Panc1 (cell line): ENCODE measurements around the gene TRIM68. TPM values are rescaled to one million over a fixed set of nuclear protein-coding genes. Genes with fewer than 3 reads are reported as not detected.
A peak's percentile ranks its signal among the peaks of the same experiment; 100 is the strongest.

Source experiments
- ATAC-seq: fragments of 200-7000 bp; cut with Tn5 transposase; 2 replicates; pipeline ENCODE4 v1.9.1; 2020; ENCODE audit warnings: mild to moderate bottlenecking, moderate library complexity
- BruUV-seq: library from RNA; stranded (reverse); fragments of 400-500 nt; replicated peaks from 2 replicates; lab custom pipeline; 2021; lab: Mats Ljungman, UMichigan
- CTCF ChIA-PET: fragments of 300-600 bp; sonication (Branson Sonifier 250); formaldehyde crosslinking; loops from one replicate; lab custom pipeline; 2022; ENCODE audit warnings: antibody characterized with exemption; lab: Charles Lee
- POLR2A ChIA-PET: fragments of 300-600 bp; sonication (Branson Sonifier 250); formaldehyde crosslinking; loops from one replicate; lab custom pipeline; 2022; ENCODE audit warnings: antibody characterized with exemption; lab: Charles Lee
- DNase-seq: peaks from one replicate; pipeline ENCODE4 v3.0.0-alpha.2; 2010; ENCODE audit warnings: low read depth, low spot score
- H3K27ac ChIP-seq: 2 replicates; pipeline ENCODE4 v1.5.1; 2011; ENCODE audit warnings: mild to moderate bottlenecking, low read length, inconsistent platforms
- H3K27me3 ChIP-seq: fragments of 200-500 bp; sonication (Bioruptor generic); 2 replicates; pipeline ENCODE4 v1.6.0; 2014; ENCODE audit warnings: low read length, inconsistent platforms; ENCODE audit not compliant: control insufficient read depth, insufficient read depth
- H3K36me3 ChIP-seq: fragments of 200-500 bp; sonication (Bioruptor generic); 2 replicates; pipeline ENCODE4 v1.5.1; 2014; ENCODE audit warnings: inconsistent platforms, mild to moderate bottlenecking, low read length, moderate library complexity; ENCODE audit not compliant: control insufficient read depth, insufficient read depth
- H3K4me1 ChIP-seq: 2 replicates; pipeline ENCODE4 v1.5.1; 2011; ENCODE audit warnings: inconsistent platforms, mild to moderate bottlenecking, low read length, moderate library complexity; ENCODE audit not compliant: control insufficient read depth, insufficient read depth
- H3K4me3 ChIP-seq, 2 experiments: 2 replicates each; pipeline ENCODE4 v1.5.1; 2011 to 2012; ENCODE audit warnings: low read depth in 2 of 2, low read length in 2 of 2, mild to moderate bottlenecking in 2 of 2, inconsistent platforms in 1 of 2, moderate library complexity in 1 of 2
- H3K9me3 ChIP-seq: fragments of 200-500 bp; sonication (Bioruptor generic); 2 replicates; pipeline ENCODE4 v1.5.1; 2014; ENCODE audit warnings: low read depth, mild to moderate bottlenecking, inconsistent platforms, low read length, moderate library complexity; ENCODE audit not compliant: control insufficient read depth, insufficient read depth
- CTCF ChIP-seq: fragments of 450-650 bp; IDR thresholded peaks from 2 replicates; pipeline ENCODE4 v1.5.1; 2017; ENCODE audit warnings: mild to moderate bottlenecking
- POLR2AphosphoS5 ChIP-seq: IDR thresholded peaks from 2 replicates; pipeline ENCODE4 v1.6.1; 2012; ENCODE audit warnings: mild to moderate bottlenecking, low read depth, low read length, moderate library complexity
- REST ChIP-seq, 2 experiments: IDR thresholded peaks; 2 replicates each; pipeline ENCODE4 v1.6.1; 2011 to 2012; ENCODE audit warnings: low read depth in 2 of 2, control low read depth in 1 of 2, low read length in 1 of 2, mild to moderate bottlenecking in 1 of 2, moderate library complexity in 1 of 2; ENCODE audit not compliant: insufficient read depth in 1 of 2
- SIN3A ChIP-seq: IDR thresholded peaks from 2 replicates; pipeline ENCODE4 v1.6.1; 2012; ENCODE audit warnings: low read depth, mild to moderate bottlenecking, low read length, moderate library complexity, borderline replicate concordance; ENCODE audit not compliant: insufficient read depth
- TCF7L2 ChIP-seq: IDR thresholded peaks from 2 replicates; pipeline ENCODE4 v1.6.1; 2011; ENCODE audit warnings: mild to moderate bottlenecking, low read depth, low read length, inconsistent platforms
- in situ Hi-C: cut with HindIII; loops from 2 replicates; pipeline ENCODE4 v1.10.0; 2016; ENCODE audit warnings: low sequenced_read_pairs, low pct_unique_long_range_greater_than_20kb
- intact Hi-C: fragments of 100-400 bp; cut with micrococcal nuclease; formaldehyde crosslinking; loops from one replicate; pipeline ENCODE4 v1.10.0; 2022; ENCODE audit not compliant: unreplicated experiment
- total RNA-seq: library from RNA; stranded (reverse); gene quantifications from one replicate; pipeline ENCODE4 v1.2.1, GENCODE V29; 2021; ENCODE audit not compliant: unreplicated experiment

Gene TRIM68
- total RNA-seq, 1 experiment from 2014 or later, result 18.5 TPM

GRCh38 chr11:4636962-4637661 lies 29.1 kb upstream of the TRIM68 start, which contains the start of gene OR51D1:
Gene OR51D1 (plus strand): TSS chr11:4637477. CDS start chr11:4639791, 2,314 bp downstream.
- Histone ChIP-seq H3K9me3 (no peaks in the 10 kb centered on the region), H3K4me3 (peak within 1 kb of the TSS in 1 of 2 experiments; percentile 34; a peak in 2 of 4 replicates), H3K36me3 (no peaks in the 10 kb centered on the region), H3K27ac (no peak within 1 kb of the TSS), H3K4me1 (no peaks in the 10 kb centered on the region), H3K27me3 (peaks cover 6% of the 10 kb centered on the region; the same call in 1 of the 2 replicates)
- TF ChIP-seq CTCF, result peak; percentile 97
- TF ChIP-seq TCF7L2, result no peak
- no peak for TF ChIP-seq POLR2AphosphoS5
- 0 out of 4 replicates have a peak, but pooled peaks of 1 of the 2 experiments have one; percentile 42 for TF ChIP-seq REST (IDR thresholded peaks at IDR 0.05; ENCODE audit: insufficient read depth in 1 of 2, low read depth in 2 of 2, low read length in 1 of 2)
- no peak for TF ChIP-seq SIN3A
- ChIA-PET POLR2A (no interaction called here), CTCF (interaction anchor here (0.6 to 2.5 kb wide), 8 partner anchors 10 to 1007 kb away, joined by 3 to 13 read pairs (median 6); no protein-coding TSS in a partner anchor)
- in situ Hi-C loops, result no loop called here
- ATAC-seq (peak; percentile 97), DNase-seq (peak; percentile 75)
- BruUV-seq, result no TSS peak
- intact Hi-C loops, result loop anchor here (1.0 to 10.0 kb wide), 3 partner anchors 190 to 458 kb away; no protein-coding TSS in a partner anchor

GRCh38 chr11:4636136-4636535 lies 28.1 kb upstream of the TRIM68 start:
- Histone ChIP-seq H3K27ac (no peak overlapping the region), H3K4me1 (no peaks in the 10 kb centered on the region), H3K27me3 (peaks cover 6% of the 10 kb centered on the region; the same call in 1 of the 2 replicates), H3K9me3 (no peaks in the 10 kb centered on the region), H3K4me3 (no peak overlapping the region), H3K36me3 (no peaks in the 10 kb centered on the region)
- in situ Hi-C loops, result no loop called here
- TF ChIP-seq CTCF (no peak), TCF7L2 (no peak), SIN3A (no peak), REST (IDR thresholded peaks at IDR 0.05; ENCODE audit: insufficient read depth in 1 of 2, low read depth in 2 of 2, low read length in 1 of 2) (no peak), POLR2AphosphoS5 (no peak)
- POLR2A ChIA-PET, result interaction anchor here (0.6 kb wide), 1 partner anchor 8 kb away, joined by 3 read pairs; no protein-coding TSS in a partner anchor
- no TSS peak for BruUV-seq
- intact Hi-C loops, result loop anchor here (2.0 to 10.0 kb wide), 2 partner anchors 191 to 459 kb away; no protein-coding TSS in a partner anchor
- CTCF ChIA-PET, result interaction anchor here (1.4 to 2.5 kb wide), 5 partner anchors 9 to 368 kb away, joined by 3 to 13 read pairs (median 8); no protein-coding TSS in a partner anchor
- DNase-seq (no peak), ATAC-seq (no peak)
